Upper lobe of left lung (tissue), 4 donors: ENCODE data around the gene QPCTL.

Source experiments
- POLR2A ChIP-seq, 4 donors: fragments of 450-650 bp; IDR thresholded peaks; one replicate each; pipeline ENCODE4 v1.5.1; 2016 to 2017; ENCODE audit warnings: antibody characterized with exemption in 4 of 4, mild to moderate bottlenecking in 2 of 4
- TF ChIP-seq, protein P1 (sequence below), 6 experiments: fragments of 450-650 bp in 4 of 6; fragments of 200-600 bp in 2 of 6; sonication (generic) in 2 of 6; IDR thresholded peaks; one replicate each; pipeline ENCODE4 v1.5.1; 2016 to 2019; ENCODE audit warnings: antibody characterized with exemption in 6 of 6

DNA sequence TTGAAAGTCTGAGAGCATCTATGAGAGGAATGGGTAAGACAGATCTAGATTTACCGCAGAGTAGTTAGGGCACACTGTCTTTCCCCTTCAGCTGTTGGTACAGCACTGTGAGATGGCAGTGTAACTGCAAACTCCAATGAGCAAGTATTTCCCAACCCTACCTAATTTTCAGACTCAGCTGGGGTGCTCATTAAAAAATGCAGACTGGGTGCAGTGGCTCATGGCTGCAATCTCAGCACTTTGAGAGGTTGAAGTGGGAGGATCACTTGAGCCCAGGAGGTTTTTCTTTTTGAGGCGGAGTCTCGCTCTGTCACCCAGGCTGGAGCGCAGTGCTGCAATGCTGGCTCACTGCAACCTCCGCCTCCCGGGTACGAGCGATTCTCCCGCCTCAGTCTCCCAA lies 12.6 kb downstream of the QPCTL start:
- TF ChIP-seq POLR2A (IDR thresholded peaks at IDR 0.05): no peak
- TF ChIP-seq, protein P1, sequence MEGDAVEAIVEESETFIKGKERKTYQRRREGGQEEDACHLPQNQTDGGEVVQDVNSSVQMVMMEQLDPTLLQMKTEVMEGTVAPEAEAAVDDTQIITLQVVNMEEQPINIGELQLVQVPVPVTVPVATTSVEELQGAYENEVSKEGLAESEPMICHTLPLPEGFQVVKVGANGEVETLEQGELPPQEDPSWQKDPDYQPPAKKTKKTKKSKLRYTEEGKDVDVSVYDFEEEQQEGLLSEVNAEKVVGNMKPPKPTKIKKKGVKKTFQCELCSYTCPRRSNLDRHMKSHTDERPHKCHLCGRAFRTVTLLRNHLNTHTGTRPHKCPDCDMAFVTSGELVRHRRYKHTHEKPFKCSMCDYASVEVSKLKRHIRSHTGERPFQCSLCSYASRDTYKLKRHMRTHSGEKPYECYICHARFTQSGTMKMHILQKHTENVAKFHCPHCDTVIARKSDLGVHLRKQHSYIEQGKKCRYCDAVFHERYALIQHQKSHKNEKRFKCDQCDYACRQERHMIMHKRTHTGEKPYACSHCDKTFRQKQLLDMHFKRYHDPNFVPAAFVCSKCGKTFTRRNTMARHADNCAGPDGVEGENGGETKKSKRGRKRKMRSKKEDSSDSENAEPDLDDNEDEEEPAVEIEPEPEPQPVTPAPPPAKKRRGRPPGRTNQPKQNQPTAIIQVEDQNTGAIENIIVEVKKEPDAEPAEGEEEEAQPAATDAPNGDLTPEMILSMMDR (IDR thresholded peaks at IDR 0.05): no peak
